NCI-H1105 treated with DMSO at 0.1 percent for 48 hours (cell line): ENCODE results near the gene FHIT.

Experiments used
- DNase-seq: peaks from one replicate; lab custom pipeline; 2025; lab: John Stamatoyannopoulos, UW

The FHIT gene

DNA sequence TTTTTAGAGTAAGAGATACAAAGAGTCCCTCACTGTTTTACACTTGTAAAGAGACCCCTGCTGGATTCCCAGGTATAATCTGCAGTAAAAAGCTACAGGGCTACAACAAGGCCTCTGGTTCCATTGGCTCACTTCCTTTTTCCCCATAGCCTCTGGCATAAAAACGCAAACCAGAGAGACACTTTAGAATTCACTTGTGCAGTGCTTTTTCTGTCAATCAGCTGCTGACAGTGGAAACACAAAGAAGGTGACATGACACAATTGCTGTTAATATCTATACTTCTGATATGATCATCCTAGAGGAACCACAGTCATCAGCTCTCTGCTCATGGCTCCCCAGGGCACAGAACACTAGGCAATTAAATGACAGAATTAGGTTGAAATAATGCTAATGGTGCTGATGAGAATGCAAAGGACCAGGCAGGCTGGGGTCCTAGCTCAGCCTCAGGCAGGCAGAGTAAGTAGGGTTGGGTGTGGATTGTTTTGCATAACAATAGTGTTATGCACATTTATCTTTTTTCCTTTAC, 1533.5 kb downstream of the FHIT start:
- no peak for DNase-seq

DNA sequence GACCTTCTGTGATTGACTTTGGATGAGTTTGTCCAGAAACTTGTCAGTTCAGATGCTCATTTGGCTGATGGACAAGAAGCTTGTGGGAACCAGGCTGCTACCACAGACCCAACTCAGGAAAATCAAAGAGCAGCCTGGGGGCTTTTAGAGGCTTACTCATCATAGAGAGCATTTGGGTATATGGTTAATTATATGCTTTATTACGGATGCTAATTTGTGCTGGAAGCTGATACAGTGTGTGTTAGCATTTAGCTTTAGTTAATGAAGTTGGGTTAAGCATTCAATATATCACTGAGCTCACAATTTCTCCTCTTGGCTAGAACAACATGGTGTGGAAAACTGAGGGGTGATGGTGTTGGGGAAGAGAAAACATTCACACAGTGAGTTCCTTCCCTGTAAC, 1537.2 kb downstream of the FHIT start:
- no peak for DNase-seq

DNA sequence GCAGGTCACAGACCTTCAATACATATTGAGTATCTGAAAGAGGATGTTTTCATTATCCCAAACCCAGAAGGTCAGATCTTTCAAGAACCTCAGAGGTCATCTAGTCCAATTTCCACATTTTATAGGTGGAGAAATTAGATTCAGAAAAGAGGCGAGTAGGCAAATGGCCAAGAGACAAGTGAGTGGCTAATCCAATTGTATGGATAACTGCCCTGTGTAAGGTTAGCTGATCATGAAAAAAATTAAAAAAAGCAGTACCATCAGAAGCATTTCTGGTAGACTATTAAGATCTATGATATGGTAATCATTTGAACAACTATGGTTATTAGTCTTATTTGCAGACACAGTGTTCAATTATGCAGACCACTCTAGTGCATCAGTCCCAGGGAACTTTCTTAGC, 1540.7 kb downstream of the FHIT start:
- no peak for DNase-seq

- DNase-seq, result no peak
These were observed 1541.3 kb downstream of the FHIT start for GRCh38 chr3:59709702-59710553.

GRCh38 chr3:59708202-59708601, 1543.0 kb downstream of the FHIT start:
- no peak for DNase-seq

DNA sequence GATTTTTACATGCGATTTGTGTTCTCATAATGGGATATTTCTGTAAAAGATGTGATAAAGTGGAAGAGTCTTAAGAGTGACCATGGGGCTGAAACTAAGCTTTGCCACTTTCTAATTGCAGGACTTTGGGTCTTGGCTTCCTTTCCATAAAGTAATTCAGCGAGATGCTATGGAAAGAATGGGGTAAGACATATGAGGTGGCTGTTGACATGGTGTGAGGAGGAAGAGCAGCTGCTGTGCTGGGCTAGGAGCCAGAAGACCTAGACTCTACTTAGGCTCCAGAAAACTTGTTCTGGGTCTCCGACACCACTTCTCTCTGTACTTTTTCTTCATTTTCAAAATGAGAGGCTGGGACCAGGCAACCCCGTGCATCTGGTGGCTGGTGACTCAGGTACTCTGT, 1547.0 kb downstream of the FHIT start:
- no peak for DNase-seq

- DNase-seq, result no peak
These were observed 1551.5 kb downstream of the FHIT start for GRCh38 chr3:59699648-59700320.
